K562 (cell line): ENCODE measurements around the gene KRT5. TPM values are rescaled to one million over a fixed set of nuclear protein-coding genes. Genes with fewer than 3 reads are reported as not detected.
"Not testable (repeated sequence)": the region's sequence is repeated elsewhere in the genome, so short reads cannot be mapped to it uniquely, and the experiment has no call there.

Experiments
- ATAC-seq: fragments of 200-7000 bp; cut with Tn5 transposase; 3 replicates; pipeline ENCODE4 v1.9.1; 2020; ENCODE audit warnings: moderate library complexity
- BruUV-seq: library from RNA; stranded (reverse); fragments of 400-500 nt; replicated peaks from 2 replicates; lab custom pipeline; 2021; lab: Mats Ljungman, UMichigan
- CTCF ChIA-PET: fragments of 300-600 bp; formaldehyde crosslinking; extraction: SDS; loops from one replicate; lab custom pipeline; 2021; ENCODE audit warnings: low intra/inter-chr PET ratio; lab: Yijun Ruan, JAX
- POLR2A ChIA-PET: fragments of 300-600, 350-650 bp; sonication (Branson Sonifier 250); formaldehyde crosslinking; extraction: SDS; loops from one replicate; lab custom pipeline; 2021; ENCODE audit warnings: antibody characterized with exemption, inconsistent platforms; lab: Yijun Ruan, JAX
- DNase-seq, 4 experiments: peaks; one replicate each; pipeline versions ENCODE4 v3.0.0 to v3.0.0-alpha.2; 2011 to 2018; ENCODE audit warnings: low spot score in 3 of 4, mixed read lengths in 3 of 4; ENCODE audit errors: extremely low read depth in 1 of 4
- FAIRE-seq: peaks from 2 replicates; lab custom pipeline; 2011; peaks lifted over from hg19 to GRCh38; lab: Jason Lieb, UNC
- H2AFZ ChIP-seq: 2 replicates; pipeline ENCODE4 v1.6.0; 2011; ENCODE audit warnings: low read depth, low read length, control low read depth, inconsistent platforms
- H3K27ac ChIP-seq: fragments of 200-600 bp; 3 replicates; pipeline ENCODE4 v1.8.0; 2011; ENCODE audit warnings: low read depth, mild to moderate bottlenecking, control low read depth, inconsistent platforms, low read length, moderate library complexity, mixed read lengths; ENCODE audit errors: extremely low read depth
- H3K27me3 ChIP-seq, 2 experiments: fragments of 300-600 bp in 1 of 2; 2 replicates in 1 of 2; 3 replicates in 1 of 2; pipeline versions ENCODE4 v1.6.0 to v1.8.0; 2011; ENCODE audit warnings: inconsistent platforms in 2 of 2, low read length in 2 of 2, mild to moderate bottlenecking in 1 of 2, mixed read lengths in 1 of 2, moderate library complexity in 1 of 2; ENCODE audit not compliant: control insufficient read depth in 2 of 2, insufficient read depth in 2 of 2
- H3K36me3 ChIP-seq: fragments of 300-600 bp; 3 replicates; pipeline ENCODE4 v1.8.0; 2011; ENCODE audit warnings: mild to moderate bottlenecking, low read length, inconsistent platforms; ENCODE audit not compliant: control insufficient read depth, insufficient read depth
- H3K4me1 ChIP-seq, 2 experiments: fragments of 200-600 bp in 1 of 2; replicated peaks in 1 of 2; 2 replicates in 1 of 2; 3 replicates in 1 of 2; pipeline versions ENCODE4 v1.5.1 to v1.8.0; 2011; ENCODE audit warnings: inconsistent platforms in 2 of 2, low read length in 2 of 2, mild to moderate bottlenecking in 1 of 2, mixed read lengths in 1 of 2, moderate library complexity in 1 of 2; ENCODE audit not compliant: control insufficient read depth in 2 of 2, insufficient read depth in 2 of 2
- H3K4me2 ChIP-seq: 2 replicates; pipeline ENCODE4 v1.6.1; 2011; ENCODE audit warnings: low read length, control low read depth, inconsistent platforms, mixed read lengths; ENCODE audit not compliant: insufficient read depth
- H3K4me3 ChIP-seq: fragments of 200-600 bp; sonication (generic), shearing (Covaris generic); 2 replicates; pipeline ENCODE4 v1.5.1; 2016; ENCODE audit warnings: control low read depth, inconsistent platforms
- H3K79me2 ChIP-seq: fragments of 200-600 bp; 3 replicates; pipeline ENCODE4 v1.8.0; 2011; ENCODE audit warnings: low read length, inconsistent platforms; ENCODE audit not compliant: control insufficient read depth, insufficient read depth
- H3K9ac ChIP-seq, 2 experiments: 2 replicates each; pipeline versions ENCODE4 v1.6.0 to v1.6.1; 2011; ENCODE audit warnings: low read depth in 2 of 2, low read length in 2 of 2, control low read depth in 1 of 2, inconsistent platforms in 1 of 2, mild to moderate bottlenecking in 1 of 2, mixed read lengths in 1 of 2; ENCODE audit not compliant: insufficient read depth in 1 of 2
- H3K9me1 ChIP-seq: one replicate; pipeline ENCODE4 v1.6.0; 2011; ENCODE audit warnings: inconsistent platforms, mild to moderate bottlenecking, low read length, moderate library complexity; ENCODE audit not compliant: control insufficient read depth, insufficient read depth
- H3K9me3 ChIP-seq: replicated peaks from 2 replicates; pipeline ENCODE4 v1.5.1; 2011; ENCODE audit warnings: low read depth, low read length, inconsistent platforms; ENCODE audit not compliant: control insufficient read depth, insufficient read depth
- H4K20me1 ChIP-seq: replicated peaks from 2 replicates; pipeline ENCODE4 v1.6.1; 2011; ENCODE audit warnings: low read length, inconsistent platforms, mixed read lengths; ENCODE audit not compliant: control insufficient read depth, insufficient read depth
- WGBS: fragments of 100-300 bp; shearing (Covaris generic); methylation state at CpG from one replicate; pipeline ENCODE4 v1.1.6; 2016; ENCODE audit warnings: low coverage, mixed read lengths; ENCODE audit not compliant: insufficient coverage; ENCODE audit errors: missing lambda C conversion rate; 5-methylcytosine and 5-hydroxymethylcytosine counted together
- in situ Hi-C: fragments of 300-500 bp; cut with MboI; formaldehyde crosslinking; loops from 4 replicates; pipeline ENCODE4 v1.15.0; 2018; ENCODE audit warnings: inconsistent platforms, mixed read lengths
- intact Hi-C: fragments of 100-400 bp; cut with micrococcal nuclease; formaldehyde crosslinking; loops from 2 replicates; pipeline ENCODE4 v1.14.2; 2022
- polyA plus RNA-seq, 8 experiments: library from polyadenylated mRNA; depleted of rRNA in 4 of 8; stranded (reverse) in 5 of 8; unstranded in 3 of 8; fragments of >200 nt; fragmentation: Nextera tagmentation in 2 of 8; fragmentation: Illumina TruSeq in 1 of 8; extraction: Ambion mirVana in 2 of 8; extraction: Trizol in 1 of 8; gene quantifications; 2 replicates each; pipeline versions ENCODE4 v1.2.1 to v1.2.3, GENCODE V29; 2011 to 2014; ENCODE audit warnings: inconsistent platforms in 1 of 8, missing spikeins in 1 of 8
- total RNA-seq, 7 experiments: library from RNA; depleted of rRNA in 6 of 7; stranded (reverse); fragments of >200 nt in 6 of 7; fragmentation: Illumina TruSeq in 2 of 7; extraction: Trizol in 2 of 7; gene quantifications; 2 replicates each; pipeline versions ENCODE4 v1.2.1 to v1.2.3, GENCODE V29; 2011 to 2021; ENCODE audit warnings: low replicate concordance in 1 of 7

The KRT5 gene
- total and polyA plus RNA-seq, 9 of the 15 experiments (the other 6 are each of a cell fraction or from before 2014, with no cell fraction given), result 0.32 TPM; not detected in 8

GRCh38 chr12:52492405-52492804 lies 27.8 kb downstream of the KRT5 start:
- H3K9me1 ChIP-seq, BruUV-seq, H3K4me2 ChIP-seq, FAIRE-seq, H3K79me2 ChIP-seq, H3K9ac ChIP-seq, CTCF ChIA-PET, in situ Hi-C loops, POLR2A ChIA-PET, H3K4me1 ChIP-seq, H2AFZ ChIP-seq, H3K36me3 ChIP-seq, H4K20me1 ChIP-seq, intact Hi-C loops, DNase-seq, ATAC-seq, H3K27ac ChIP-seq, H3K4me3 ChIP-seq, H3K9me3 ChIP-seq: not testable (repeated sequence)
- H3K27me3 ChIP-seq, result peaks cover 12 to 34% of the 10 kb centered on the region in 2 experiments
- WGBS, result 0% methylated on average over 1 of the region's 6 CpGs

- H4K20me1 ChIP-seq, H3K9me3 ChIP-seq, BruUV-seq, in situ Hi-C loops, DNase-seq, H3K9me1 ChIP-seq, H3K79me2 ChIP-seq, H3K9ac ChIP-seq, H3K36me3 ChIP-seq, CTCF ChIA-PET, H2AFZ ChIP-seq, FAIRE-seq, H3K4me3 ChIP-seq, H3K4me1 ChIP-seq, H3K27ac ChIP-seq, ATAC-seq, POLR2A ChIA-PET, H3K4me2 ChIP-seq, intact Hi-C loops: not testable (repeated sequence)
- H3K27me3 ChIP-seq, result peaks cover 12 to 34% of the 10 kb centered on the region in 2 experiments
- WGBS, result 2% methylated on average over 8 of the region's 8 CpGs
These were observed 28.7 kb downstream of the KRT5 start for GRCh38 chr12:52491495-52491894.
